Kidney glomerular epithelial cell (primary cell): ENCODE results near the gene AFF1.
A peak's percentile ranks its signal among the peaks of the same experiment; 100 is the strongest.
"Not testable (repeated sequence)": the region's sequence is repeated elsewhere in the genome, so short reads cannot be mapped to it uniquely, and the experiment has no call there.

Source experiments
- DNase-seq: peaks from one replicate; lab custom pipeline; 2025; lab: John Stamatoyannopoulos, UW

Gene AFF1

DNA sequence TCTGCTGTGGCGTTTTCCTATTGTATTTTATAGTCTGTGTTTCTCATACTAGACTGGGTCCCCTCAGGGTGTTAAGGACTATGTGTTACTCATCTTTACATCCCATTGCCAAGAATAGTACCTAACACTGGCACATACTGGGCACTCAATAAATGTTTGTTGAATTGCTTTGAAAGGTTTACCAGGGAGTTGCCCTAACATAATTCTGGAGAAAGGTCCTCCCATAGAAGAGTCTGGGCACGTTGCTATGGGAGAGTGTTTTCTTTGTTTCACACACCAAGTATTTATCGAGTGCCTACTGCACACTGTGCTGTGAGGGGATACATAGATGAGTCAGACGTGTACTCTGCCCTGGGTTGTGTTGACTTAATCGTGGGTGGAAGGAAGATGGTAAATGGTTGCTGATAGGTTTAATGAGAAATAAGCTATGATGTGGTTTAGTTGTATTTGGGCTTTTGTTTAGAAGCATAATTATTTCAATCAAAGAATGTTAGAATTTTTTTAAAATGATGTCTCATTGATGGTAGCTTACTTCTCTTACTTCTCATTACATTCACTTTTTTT lies 42.9 kb downstream of the AFF1 start:
- DNase-seq, result peak; percentile 89

GRCh38 chr4:86978709-86979108 lies 43.9 kb downstream of the AFF1 start:
- DNase-seq, result no peak

DNA sequence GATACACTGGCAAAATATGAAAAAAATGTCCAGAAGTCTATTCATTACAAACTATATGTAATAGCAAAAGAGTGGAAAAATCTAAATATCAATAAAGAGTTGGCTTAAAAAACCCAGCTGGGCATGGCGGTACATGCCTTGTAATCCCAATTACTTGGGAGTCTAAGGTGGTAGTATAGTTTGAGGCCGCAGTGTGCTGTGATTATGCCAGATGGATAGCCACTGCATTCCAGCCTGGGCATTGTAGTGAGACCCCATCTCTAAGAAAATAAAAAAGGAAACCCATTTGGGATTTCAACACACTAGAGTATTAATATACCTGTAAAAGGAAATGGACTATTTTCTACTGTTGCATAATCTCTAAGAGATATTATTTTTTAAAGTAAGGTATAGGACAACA lies 45.4 kb downstream of the AFF1 start:
- no peak for DNase-seq

- no peak for DNase-seq
Observed at GRCh38 chr4:86981789-86982188, 47.0 kb downstream of the AFF1 start.

DNA sequence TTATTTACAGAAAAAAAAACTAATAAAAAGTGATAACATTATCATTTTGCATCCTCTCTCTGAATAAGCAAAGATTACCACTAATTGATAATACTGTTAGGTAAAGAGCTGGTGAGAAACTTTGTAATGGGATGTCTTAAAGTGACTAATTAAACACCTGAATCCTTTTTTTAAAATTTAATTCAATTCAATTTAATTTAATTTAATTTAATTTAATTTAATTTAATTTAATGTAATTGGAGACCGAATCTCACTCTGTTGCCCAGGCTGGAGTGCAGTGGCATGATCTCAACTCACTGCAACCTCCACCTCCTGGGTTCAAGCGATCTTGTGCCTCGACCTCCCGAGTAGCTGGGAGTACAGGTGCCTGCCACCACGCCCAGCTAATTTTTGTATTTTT lies 51.0 kb downstream of the AFF1 start:
- not testable (repeated sequence) for DNase-seq

DNA sequence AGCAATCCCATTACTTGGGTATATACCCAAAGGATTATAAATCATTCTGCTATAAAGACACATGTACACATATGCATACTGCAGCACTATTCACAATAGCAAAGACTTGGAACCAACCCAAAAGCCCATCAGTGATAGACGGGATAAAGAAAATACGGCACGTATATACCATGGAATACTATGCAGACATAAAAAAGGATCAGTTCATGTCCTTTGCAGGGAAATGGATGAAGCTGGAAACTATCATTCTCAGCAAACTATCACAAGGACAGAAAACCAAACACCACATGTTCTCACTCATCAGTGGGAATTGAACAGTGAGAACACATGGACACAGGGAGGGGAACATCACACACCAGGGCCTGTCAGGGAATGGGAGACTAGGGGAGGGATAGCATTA lies 54.8 kb downstream of the AFF1 start:
- DNase-seq, result not testable (repeated sequence)

DNA sequence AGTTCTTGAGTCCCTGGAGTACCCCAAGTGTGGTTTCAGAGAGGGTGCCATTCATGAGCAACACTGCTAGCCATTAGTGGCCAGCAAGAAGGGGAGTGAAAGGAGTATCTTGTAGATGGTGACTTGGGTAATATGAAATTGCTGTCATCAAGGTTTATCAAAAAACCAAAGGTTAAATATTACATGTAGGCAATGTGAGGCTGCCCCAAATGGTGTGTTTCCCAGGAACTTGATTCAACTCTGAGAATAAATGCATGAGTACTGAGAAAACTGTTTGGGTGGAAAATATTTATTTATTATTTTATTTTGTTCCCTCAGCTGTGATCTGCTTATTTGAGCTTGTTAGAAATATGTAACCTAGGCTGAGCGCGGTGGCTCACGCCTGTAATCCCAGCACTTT lies 55.7 kb downstream of the AFF1 start:
- DNase-seq, result no peak

- DNase-seq, result no peak
Observed at GRCh38 chr4:86991994-86992393, 57.2 kb downstream of the AFF1 start.

DNA sequence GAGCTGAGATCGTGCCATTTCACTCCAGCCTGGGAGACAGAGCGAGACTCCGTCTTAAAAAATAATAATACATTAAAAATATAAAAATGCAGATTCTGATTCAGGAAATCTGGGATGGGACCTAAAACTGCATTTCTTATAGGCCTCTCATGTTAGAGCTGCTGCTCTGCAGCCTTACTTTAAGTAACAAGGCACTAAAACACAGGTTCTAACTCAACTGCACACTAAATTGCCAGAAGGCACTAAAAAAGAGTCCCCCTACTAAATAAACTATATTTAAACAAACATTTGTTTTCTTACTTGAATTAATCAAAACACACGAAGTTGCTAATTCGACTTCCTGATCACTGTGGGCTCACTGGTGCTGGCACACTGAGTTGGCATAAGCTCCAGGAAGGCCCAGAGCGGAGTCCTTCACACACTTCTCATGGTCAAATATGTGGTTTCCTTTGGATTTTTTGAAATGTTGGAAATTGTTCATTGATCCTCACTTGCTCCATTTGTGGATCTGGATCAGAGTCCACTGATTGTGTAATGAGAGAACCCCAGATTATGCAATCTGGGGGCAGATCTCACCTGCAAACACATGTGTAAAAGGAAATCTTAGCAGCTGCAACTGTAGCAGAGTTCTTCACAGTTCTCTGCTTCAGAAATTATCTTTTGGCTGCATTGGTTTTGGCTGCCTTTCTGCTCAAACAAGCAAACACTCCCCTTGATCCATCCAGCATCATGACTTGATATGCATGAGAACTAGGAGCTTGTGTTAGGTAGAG lies 59.3 kb downstream of the AFF1 start:
- no peak for DNase-seq

GRCh38 chr4:86994686-86995085 lies 59.9 kb downstream of the AFF1 start:
- DNase-seq, result no peak

GRCh38 chr4:86996510-86996909 lies 61.7 kb downstream of the AFF1 start:
- DNase-seq, result not testable (repeated sequence)

DNA sequence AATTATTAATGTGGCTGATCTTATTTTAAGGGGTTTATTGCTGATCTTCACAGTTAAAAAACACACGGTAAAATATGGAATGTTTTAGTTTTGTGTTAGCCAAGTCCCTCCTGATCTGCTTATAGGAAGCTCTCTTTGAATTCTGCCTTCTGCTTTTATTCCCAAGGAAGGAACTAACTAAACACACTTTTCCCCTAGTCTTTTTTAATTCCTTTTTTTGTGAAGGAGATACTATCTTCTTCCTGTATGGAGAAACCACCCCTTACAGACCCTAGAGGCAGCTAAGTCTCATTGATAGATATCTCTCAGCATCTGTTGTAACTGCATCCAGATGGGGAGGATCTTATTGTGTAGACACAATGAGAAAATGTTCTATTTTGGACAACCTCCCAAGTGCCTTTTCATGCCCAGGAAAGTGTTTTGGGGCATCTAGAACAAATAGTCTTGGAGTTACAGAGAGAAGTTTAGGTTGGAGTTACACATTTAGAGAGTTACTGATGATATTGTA lies 64.4 kb downstream of the AFF1 start:
- DNase-seq, result no peak

GRCh38 chr4:87002682-87003043 lies 67.9 kb downstream of the AFF1 start:
- DNase-seq, result no peak

- DNase-seq, result no peak
Observed at GRCh38 chr4:87003266-87003665, 68.5 kb downstream of the AFF1 start.

DNA sequence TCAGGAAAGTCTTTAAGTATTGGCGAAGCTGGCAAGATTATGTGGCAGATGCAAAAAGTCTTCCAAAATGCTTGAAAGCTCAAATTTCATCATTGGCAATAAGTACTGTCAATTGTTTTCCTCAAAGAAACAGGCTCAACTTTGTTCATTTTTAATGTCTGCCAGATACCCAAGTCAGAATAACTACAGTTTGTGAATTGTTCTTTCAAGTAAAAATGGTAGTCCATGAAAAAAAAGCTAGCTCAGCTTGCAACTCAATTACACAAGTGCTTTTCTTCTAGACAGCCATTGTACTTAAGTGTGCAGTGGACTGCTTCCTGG lies 70.5 kb downstream of the AFF1 start:
- DNase-seq, result no peak

DNA sequence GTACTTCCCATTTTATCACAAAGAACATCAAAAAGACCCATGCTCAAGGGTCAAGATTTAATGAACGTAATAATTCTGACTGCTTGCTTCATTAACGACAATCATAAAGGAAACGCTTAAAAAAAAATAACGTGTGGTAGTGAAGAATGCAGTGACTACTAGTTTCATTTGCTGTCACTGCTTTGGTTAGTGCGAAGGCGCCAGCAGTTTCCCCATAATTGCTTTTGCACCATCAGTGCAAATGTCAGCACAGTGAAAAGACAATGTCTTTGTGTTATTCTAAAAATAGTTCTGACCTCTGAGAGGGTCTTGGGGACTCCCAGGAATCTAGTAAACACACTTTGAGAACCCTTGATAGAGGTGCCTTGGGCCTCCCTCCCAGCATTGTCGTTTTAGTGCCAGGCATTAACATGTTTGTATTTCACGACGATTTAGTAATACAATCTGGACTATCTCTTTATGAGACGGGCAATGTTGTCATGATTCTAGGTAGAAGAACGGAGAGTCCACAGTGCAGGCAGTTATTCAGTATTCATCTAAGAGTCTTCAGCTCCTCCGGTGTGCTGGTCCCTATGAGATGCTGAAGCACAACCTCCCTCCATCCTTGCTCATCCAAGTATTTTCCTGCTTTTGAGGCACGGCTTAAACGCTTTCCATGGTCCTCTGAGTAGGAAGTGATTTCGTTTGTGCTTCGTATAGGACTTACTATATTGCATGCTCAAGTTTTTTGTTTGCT lies 71.0 kb downstream of the AFF1 start:
- no peak for DNase-seq

- no peak for DNase-seq
Observed at GRCh38 chr4:87006426-87006675, 71.5 kb downstream of the AFF1 start.

DNA sequence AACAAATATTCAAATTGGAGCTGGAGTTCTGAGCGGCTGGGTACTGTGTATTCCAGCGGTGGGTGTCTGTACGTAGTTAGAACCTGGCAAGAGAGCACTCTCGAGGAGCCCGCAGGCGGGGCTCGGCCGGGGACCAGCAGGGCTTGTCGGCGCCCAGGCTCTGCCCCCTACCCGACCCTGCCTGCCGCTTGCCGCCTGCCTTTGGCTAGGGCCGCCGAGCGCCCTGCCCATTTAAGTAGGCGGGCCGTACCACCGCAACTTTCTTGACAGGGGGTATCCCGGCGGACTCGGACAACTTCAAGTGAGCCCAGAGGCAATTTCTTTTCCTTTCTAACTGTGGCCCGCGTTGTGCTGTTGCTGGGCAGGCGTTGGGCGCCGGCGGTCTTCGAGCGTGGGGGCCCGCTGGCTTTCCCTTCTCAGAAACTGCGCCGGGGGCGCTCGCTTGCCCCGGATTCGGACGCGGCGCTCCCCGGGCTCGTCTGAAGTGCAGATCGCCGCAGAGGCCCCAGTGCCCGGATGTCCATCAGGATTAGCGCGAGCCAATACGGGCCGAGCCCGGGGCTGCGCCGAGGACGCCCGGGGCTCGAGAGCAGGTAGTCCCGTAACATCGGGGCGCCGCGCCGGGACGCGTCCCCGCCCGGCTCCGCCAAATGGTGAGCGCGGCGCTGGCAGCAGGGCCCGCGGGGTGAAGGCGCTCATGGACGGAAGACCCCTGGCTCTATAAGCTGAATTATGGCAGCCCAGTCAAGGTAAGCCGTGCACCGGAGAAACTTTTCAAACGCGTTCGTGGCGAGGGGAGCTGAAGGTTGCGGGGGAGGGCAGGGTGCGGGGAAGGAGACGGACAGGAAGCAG lies 72.1 kb downstream of the AFF1 start:
- peak; percentile 84 for DNase-seq

GRCh38 chr4:87007528-87008446 lies 73.0 kb downstream of the AFF1 start:
- DNase-seq, result peak; percentile 36

DNA sequence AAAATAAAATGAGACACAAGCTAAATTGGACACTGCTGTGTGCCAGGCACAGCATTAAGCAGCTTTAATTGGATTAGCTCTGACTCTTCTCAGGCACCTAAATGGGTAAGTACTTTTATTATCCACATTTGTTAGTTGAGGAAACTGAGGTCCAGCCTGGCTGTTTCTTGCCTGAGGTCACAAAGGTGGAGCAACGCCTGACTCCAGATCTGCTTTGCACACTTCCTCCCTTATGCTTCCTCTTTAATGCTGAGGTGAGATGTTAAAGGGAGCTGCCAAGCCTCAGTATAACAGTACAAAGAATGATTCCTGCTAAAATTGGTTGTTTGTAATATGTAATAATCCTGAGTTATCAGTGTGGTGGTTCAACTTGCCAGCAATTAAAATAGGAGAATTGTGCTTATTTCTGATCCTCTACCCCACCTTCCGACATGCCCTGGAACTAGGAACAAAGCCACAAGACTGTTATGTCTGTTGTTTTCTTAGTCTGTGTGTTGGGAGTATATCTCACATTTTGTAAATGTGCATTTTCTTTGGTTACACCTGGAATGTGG lies 74.4 kb downstream of the AFF1 start:
- no peak for DNase-seq

GRCh38 chr4:87010192-87010591 lies 75.4 kb downstream of the AFF1 start:
- no peak for DNase-seq
